GM12865 (cell line): ENCODE measurements around the gene DCLK1.

Experiments
- DNase-seq: peaks from one replicate; pipeline ENCODE4 v3.0.0; 2010; ENCODE audit warnings: low read depth
- H3K4me3 ChIP-seq: 2 replicates; pipeline ENCODE4 v1.5.1; 2011; ENCODE audit warnings: mild to moderate bottlenecking, low read depth, low read length, control low read depth
- TF ChIP-seq, protein P1 (sequence below): IDR thresholded peaks from 2 replicates; pipeline ENCODE4 v1.5.1; 2011; ENCODE audit warnings: low read length, control low read depth, low read depth, inconsistent platforms; ENCODE audit not compliant: insufficient read depth; ENCODE audit errors: missing control alignments

DCLK1 gene

GRCh38 chr13:36094478-36094877 lies 36.7 kb downstream of the DCLK1 start:
- H3K4me3 ChIP-seq = no peak overlapping the region
- TF ChIP-seq, protein P1, sequence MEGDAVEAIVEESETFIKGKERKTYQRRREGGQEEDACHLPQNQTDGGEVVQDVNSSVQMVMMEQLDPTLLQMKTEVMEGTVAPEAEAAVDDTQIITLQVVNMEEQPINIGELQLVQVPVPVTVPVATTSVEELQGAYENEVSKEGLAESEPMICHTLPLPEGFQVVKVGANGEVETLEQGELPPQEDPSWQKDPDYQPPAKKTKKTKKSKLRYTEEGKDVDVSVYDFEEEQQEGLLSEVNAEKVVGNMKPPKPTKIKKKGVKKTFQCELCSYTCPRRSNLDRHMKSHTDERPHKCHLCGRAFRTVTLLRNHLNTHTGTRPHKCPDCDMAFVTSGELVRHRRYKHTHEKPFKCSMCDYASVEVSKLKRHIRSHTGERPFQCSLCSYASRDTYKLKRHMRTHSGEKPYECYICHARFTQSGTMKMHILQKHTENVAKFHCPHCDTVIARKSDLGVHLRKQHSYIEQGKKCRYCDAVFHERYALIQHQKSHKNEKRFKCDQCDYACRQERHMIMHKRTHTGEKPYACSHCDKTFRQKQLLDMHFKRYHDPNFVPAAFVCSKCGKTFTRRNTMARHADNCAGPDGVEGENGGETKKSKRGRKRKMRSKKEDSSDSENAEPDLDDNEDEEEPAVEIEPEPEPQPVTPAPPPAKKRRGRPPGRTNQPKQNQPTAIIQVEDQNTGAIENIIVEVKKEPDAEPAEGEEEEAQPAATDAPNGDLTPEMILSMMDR = no peak
- DNase-seq = no peak

GRCh38 chr13:36090592-36090991 lies 40.6 kb downstream of the DCLK1 start:
- no peak overlapping the region for H3K4me3 ChIP-seq
- no peak for DNase-seq
- TF ChIP-seq, protein P1 = no peak

DNA sequence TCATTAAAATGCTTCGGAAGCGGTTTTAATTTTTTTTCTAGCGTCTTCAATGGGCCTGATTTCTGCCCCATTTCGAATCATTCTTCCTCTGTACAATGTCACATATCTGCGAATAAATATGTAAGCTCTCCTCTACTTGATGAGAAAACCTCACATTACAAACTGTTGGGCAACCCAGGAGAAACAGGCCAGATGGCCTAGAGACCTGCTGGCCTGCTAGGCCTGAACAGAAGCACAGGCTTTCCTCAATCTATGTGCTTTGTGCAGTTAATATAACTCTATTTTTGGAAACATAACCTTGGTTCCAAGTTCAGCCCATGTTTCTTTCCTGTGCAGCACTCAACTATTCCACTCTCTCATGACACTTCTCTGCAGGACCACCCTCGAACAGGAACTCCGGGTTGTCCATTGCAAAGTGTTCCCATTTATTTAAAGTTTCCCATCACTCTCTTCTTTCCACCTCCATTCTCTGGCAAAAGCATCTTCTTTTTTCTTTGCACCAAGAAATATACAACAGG lies 42.0 kb downstream of the DCLK1 start:
- TF ChIP-seq, protein P1 = no peak
- DNase-seq = no peak
- no peak overlapping the region for H3K4me3 ChIP-seq

- H3K4me3 ChIP-seq = no peak overlapping the region
- TF ChIP-seq, protein P1 = no peak
- DNase-seq = no peak
These were observed 42.7 kb downstream of the DCLK1 start for GRCh38 chr13:36088463-36088862.

- H3K4me3 ChIP-seq = no peak overlapping the region
- DNase-seq = no peak
- TF ChIP-seq, protein P1 = no peak
These were observed 43.2 kb downstream of the DCLK1 start for GRCh38 chr13:36088001-36088400.

GRCh38 chr13:36086117-36086516 lies 45.1 kb downstream of the DCLK1 start:
- TF ChIP-seq, protein P1 = no peak
- no peak overlapping the region for H3K4me3 ChIP-seq
- no peak for DNase-seq

DNA sequence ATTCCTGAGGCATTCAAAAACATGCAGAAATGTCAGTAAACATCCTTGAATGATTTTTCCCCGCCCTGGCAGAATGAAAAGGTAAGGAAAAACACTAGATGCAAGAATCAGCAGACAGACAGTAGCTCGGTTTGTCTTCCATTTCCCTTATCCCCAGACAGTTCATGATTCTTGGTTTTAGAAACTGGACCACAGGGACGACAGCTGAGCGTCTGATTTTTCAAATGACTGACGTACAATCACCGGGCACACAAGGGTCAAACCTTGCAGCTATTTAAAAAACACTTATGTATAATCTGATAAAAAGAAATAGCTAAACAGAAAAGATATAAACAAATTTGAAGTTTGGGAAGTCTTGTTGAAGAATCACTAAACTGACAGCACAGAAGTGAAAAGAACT lies 47.1 kb downstream of the DCLK1 start:
- TF ChIP-seq, protein P1 = no peak
- no peak for DNase-seq
- no peak overlapping the region for H3K4me3 ChIP-seq
